CD4-positive, alpha-beta T cell (primary cell): ENCODE measurements around the gene CACHD1. TPM values are rescaled to one million over a fixed set of nuclear protein-coding genes. Genes with fewer than 3 reads are reported as not detected.
A peak's percentile ranks its signal among the peaks of the same experiment; 100 is the strongest.

ENCODE experiments used
- ATAC-seq: fragments of 200-7000 bp; cut with Tn5 transposase; one replicate; pipeline ENCODE4 v1.10.0; 2022; ENCODE audit warnings: mild to moderate bottlenecking; ENCODE audit not compliant: poor library complexity
- CTCF ChIA-PET: fragments of 350-600 bp; sonication (Branson Sonifier 250); formaldehyde crosslinking; loops from one replicate; lab custom pipeline; 2021; ENCODE audit warnings: antibody characterized with exemption, inconsistent platforms; lab: Charles Lee
- POLR2A ChIA-PET: fragments of 350-600 bp; sonication (Branson Sonifier 250); formaldehyde crosslinking; loops from one replicate; lab custom pipeline; 2021; ENCODE audit warnings: antibody characterized with exemption, inconsistent platforms; lab: Charles Lee
- DNase-seq, 14 experiments: peaks; one replicate each; pipeline ENCODE4 v3.0.0-alpha.2; 2013 to 2020; ENCODE audit warnings: mixed read lengths in 2 of 14
- H3K27ac ChIP-seq, 2 donors: one replicate each; pipeline versions ENCODE4 v1.5.1 to v1.7.0; 2013; ENCODE audit warnings: low read length in 2 of 2, low read depth in 1 of 2, mild to moderate bottlenecking in 1 of 2
- H3K27me3 ChIP-seq, 2 experiments: 1 replicate in 1 of 2; 2 replicates in 1 of 2; pipeline versions ENCODE4 v1.6.1 to v1.7.0; 2013; ENCODE audit warnings: low read length in 2 of 2, control low read depth in 1 of 2, mild to moderate bottlenecking in 1 of 2, moderate library complexity in 1 of 2; ENCODE audit not compliant: insufficient read depth in 2 of 2, control insufficient read depth in 1 of 2
- H3K36me3 ChIP-seq: one replicate; pipeline ENCODE4 v1.6.1; 2013; ENCODE audit warnings: low read length, control low read depth; ENCODE audit not compliant: insufficient read depth
- H3K4me1 ChIP-seq: one replicate; pipeline ENCODE4 v1.6.1; 2013; ENCODE audit warnings: low read length, control low read depth; ENCODE audit not compliant: insufficient read depth
- H3K4me3 ChIP-seq: one replicate; pipeline ENCODE4 v1.5.1; 2013; ENCODE audit warnings: mild to moderate bottlenecking, low read length, moderate library complexity
- H3K9me3 ChIP-seq, 2 experiments: 1 replicate in 1 of 2; 2 replicates in 1 of 2; pipeline versions ENCODE4 v1.6.1 to v1.7.0; 2013; ENCODE audit warnings: low read length in 2 of 2, mild to moderate bottlenecking in 2 of 2, control low read depth in 1 of 2, moderate library complexity in 1 of 2; ENCODE audit not compliant: control insufficient read depth in 1 of 2, insufficient read depth in 1 of 2
- H3K27ac Mint-ChIP-seq: one replicate; pipeline ENCODE4 v1.8.0; 2020; ENCODE audit warnings: mixed read lengths
- H3K27me3 Mint-ChIP-seq: one replicate; pipeline ENCODE4 v1.8.0; 2021; ENCODE audit warnings: mixed read lengths
- H3K36me3 Mint-ChIP-seq: one replicate; pipeline ENCODE4 v1.8.0; 2021; ENCODE audit warnings: low read depth, mixed read lengths
- H3K4me1 Mint-ChIP-seq: one replicate; pipeline ENCODE4 v1.8.0; 2021; ENCODE audit warnings: low read depth, mixed read lengths
- H3K4me3 Mint-ChIP-seq: one replicate; pipeline ENCODE4 v1.8.0; 2020; ENCODE audit warnings: mild to moderate bottlenecking, mixed read lengths
- H3K9me3 Mint-ChIP-seq: one replicate; pipeline ENCODE4 v1.8.0; 2020; ENCODE audit warnings: mixed read lengths
- CTCF ChIP-seq: fragments of 200-600 bp; IDR thresholded peaks from one replicate; pipeline ENCODE4 v1.8.0; 2022; ENCODE audit warnings: antibody characterized with exemption, mild to moderate bottlenecking
- intact Hi-C, 2 experiments: fragments of 100-400 bp; cut with DNase I in 1 of 2; cut with micrococcal nuclease in 1 of 2; formaldehyde crosslinking; loops; one replicate each; pipeline versions ENCODE4 v1.15.1 to v1.9.0; 2023 to 2025; cut with DNase I, micrococcal nuclease
- total RNA-seq, 174 experiments: library from RNA in 2 of 174; stranded (reverse) in 2 of 174; gene quantifications; one replicate each; pipeline ENCODE4 v1.2.3 and lab custom pipeline; 2021 to 2026

The CACHD1 gene
- total RNA-seq, 2 experiments from 2014 or later, result 6.2 to 7.1 TPM

GRCh38 chr1:64655861-64656260, 185.9 kb downstream of the CACHD1 start:
- Mint-ChIP-seq H3K36me3 (peaks cover 33% of the 10 kb centered on the region), H3K9me3 (no peaks in the 10 kb centered on the region), H3K27me3 (peaks cover 12% of the 10 kb centered on the region), H3K27ac (no peak overlapping the region), H3K4me1 (no peaks in the 10 kb centered on the region), H3K4me3 (no peak overlapping the region)
- no peak overlapping the region for H3K4me3 ChIP-seq
- ATAC-seq (no peak), DNase-seq (no peak)
- H3K27me3 ChIP-seq, result no peaks in the 10 kb centered on the region
- no peaks in the 10 kb centered on the region for H3K9me3 ChIP-seq
- no peak overlapping the region for H3K27ac ChIP-seq
- CTCF ChIA-PET, result no interaction called here
- no peak for TF ChIP-seq CTCF
- POLR2A ChIA-PET, result no interaction called here
- intact Hi-C loops, result no loop called here
- no peaks in the 10 kb centered on the region for H3K4me1 ChIP-seq
- H3K36me3 ChIP-seq, result no peaks in the 10 kb centered on the region

GRCh38 chr1:64659478-64660138, 189.7 kb downstream of the CACHD1 start:
- no peak for DNase-seq
- ATAC-seq, result no peak
- ChIA-PET CTCF (no interaction called here), POLR2A (no interaction called here)
- Histone ChIP-seq H3K27ac (no peak overlapping the region), H3K9me3 (peaks cover 0 to 4% of the 10 kb centered on the region in 2 experiments), H3K4me1 (no peaks in the 10 kb centered on the region), H3K27me3 (no peaks in the 10 kb centered on the region), H3K36me3 (no peaks in the 10 kb centered on the region), H3K4me3 (no peak overlapping the region)
- Mint-ChIP-seq H3K4me3 (no peak overlapping the region), H3K4me1 (no peaks in the 10 kb centered on the region), H3K27ac (no peak overlapping the region), H3K9me3 (no peaks in the 10 kb centered on the region), H3K36me3 (peaks cover 19% of the 10 kb centered on the region), H3K27me3 (no peaks in the 10 kb centered on the region)
- TF ChIP-seq CTCF, result no peak
- intact Hi-C loops, result loop anchor here in 1 of 2 experiments (1.0 kb wide), 1 partner anchor 12 kb away; no protein-coding TSS in a partner anchor

- Histone ChIP-seq H3K36me3 (no peaks in the 10 kb centered on the region), H3K4me3 (no peak overlapping the region), H3K27me3 (no peaks in the 10 kb centered on the region), H3K9me3 (peaks cover 0 to 4% of the 10 kb centered on the region in 2 experiments), H3K27ac (no peak overlapping the region), H3K4me1 (no peaks in the 10 kb centered on the region)
- POLR2A ChIA-PET, result no interaction called here
- TF ChIP-seq CTCF, result no peak
- H3K4me1 Mint-ChIP-seq, result no peaks in the 10 kb centered on the region
- intact Hi-C loops, result no loop called here
- peaks cover 29% of the 10 kb centered on the region for H3K36me3 Mint-ChIP-seq
- no peaks in the 10 kb centered on the region for H3K27me3 Mint-ChIP-seq
- no peak overlapping the region for H3K4me3 Mint-ChIP-seq
- H3K9me3 Mint-ChIP-seq, result no peaks in the 10 kb centered on the region
- peak in 2 of 14 experiments; percentile 10 to 21 for DNase-seq
- CTCF ChIA-PET, result interaction anchor here (1.8 kb wide), 1 partner anchor 11 kb away, joined by 5 read pairs; no protein-coding TSS in a partner anchor
- ATAC-seq, result no peak
- no peak overlapping the region for H3K27ac Mint-ChIP-seq
Observed at GRCh38 chr1:64663668-64664067, 193.7 kb downstream of the CACHD1 start.
